Measurements from ENCODE around the gene GKN2.
"Not testable (repeated sequence)": the region's sequence is repeated elsewhere in the genome, so short reads cannot be mapped to it uniquely, and the experiment has no call there.

Gene GKN2

DNA sequence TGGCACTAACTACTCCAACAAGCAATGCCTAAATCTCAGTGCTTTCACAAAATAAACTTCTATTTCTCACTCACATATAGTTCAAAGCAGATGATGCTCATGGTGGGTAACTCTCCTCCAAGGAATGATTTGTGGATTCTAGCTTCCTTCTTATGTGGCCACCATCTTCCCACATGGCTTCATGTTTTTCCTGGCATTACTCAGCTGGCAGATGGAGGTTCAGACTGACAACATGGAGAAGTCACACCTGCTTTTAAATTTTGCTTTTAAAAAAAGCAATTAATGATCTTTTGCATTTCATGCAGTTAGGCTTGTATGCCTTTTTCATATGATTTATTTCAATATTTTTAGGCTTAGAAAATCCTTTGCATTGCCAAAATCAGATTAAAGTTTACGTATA is 6.3 kb upstream of the GKN2 start:
- DNase-seq (ENCODE audit: low read depth): no peak

DNA sequence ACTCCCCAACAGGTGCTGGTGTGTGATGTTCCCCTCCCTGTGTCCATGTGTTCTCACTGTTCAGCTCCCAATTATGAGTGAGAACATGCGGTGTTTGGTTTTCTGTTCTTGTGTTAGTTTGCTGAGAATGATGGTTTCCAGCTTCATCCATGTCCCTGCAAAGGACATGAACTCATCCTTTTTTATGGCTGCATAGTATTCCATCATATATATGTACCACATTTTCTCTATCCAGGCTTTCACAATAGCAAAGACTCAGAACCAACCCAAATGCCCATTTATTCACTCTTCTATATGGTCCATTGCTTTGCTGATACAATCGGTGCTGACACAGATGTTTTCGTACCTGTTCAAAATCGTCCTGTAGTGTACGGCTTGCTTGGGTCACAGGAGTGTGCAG is 2.7 kb upstream of the GKN2 start:
- DNase-seq (ENCODE audit: low read depth): not testable (repeated sequence)

DNA sequence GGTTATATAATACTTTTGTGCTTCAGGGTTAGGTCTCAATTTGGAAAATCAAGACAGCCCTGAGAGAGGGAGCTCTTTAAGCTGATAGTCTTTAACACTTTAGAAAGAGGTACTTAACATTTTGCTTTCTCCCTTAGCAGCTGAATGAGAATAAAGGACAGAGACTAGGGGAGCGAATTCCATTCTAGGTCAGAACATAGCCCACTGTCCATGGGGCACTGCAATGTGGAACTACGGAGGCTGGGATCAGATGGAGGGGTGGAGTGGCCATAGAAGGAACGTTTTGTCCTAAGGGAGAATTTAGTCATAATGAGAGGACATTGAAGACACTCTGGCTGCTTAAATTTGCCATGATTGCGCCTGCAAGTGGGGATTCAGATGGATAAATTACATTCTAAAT is 794 bp downstream of the GKN2 start:
- no peak for DNase-seq (ENCODE audit: low read depth)

GRCh38 chr2:68948710-68949109 is 4.0 kb downstream of the GKN2 start:
- DNase-seq (ENCODE audit: low read depth): no peak

DNA sequence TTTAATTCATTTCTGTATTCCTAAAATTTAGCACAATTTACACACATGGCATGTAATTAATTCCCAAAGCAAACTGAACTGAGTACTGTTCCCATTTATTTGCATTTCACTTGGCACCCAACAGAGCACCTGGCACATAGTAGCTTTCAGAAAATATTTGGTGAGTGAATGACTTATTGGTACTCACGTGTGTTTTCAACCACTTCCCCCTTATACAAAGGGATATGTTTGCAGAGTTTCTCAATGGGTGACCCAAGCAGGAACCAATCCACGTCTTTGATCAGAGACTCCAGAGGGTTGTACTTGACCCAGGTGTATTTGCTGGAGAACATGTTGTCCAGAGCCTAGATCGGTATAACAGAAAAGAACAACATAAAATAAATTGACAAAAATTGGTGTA is 6.6 kb downstream of the GKN2 start:
- DNase-seq (ENCODE audit: low read depth): no peak

GRCh38 chr2:68943581-68944568 is 8.8 kb downstream of the GKN2 start:
- DNase-seq (ENCODE audit: low read depth): peak; percentile 46

DNA sequence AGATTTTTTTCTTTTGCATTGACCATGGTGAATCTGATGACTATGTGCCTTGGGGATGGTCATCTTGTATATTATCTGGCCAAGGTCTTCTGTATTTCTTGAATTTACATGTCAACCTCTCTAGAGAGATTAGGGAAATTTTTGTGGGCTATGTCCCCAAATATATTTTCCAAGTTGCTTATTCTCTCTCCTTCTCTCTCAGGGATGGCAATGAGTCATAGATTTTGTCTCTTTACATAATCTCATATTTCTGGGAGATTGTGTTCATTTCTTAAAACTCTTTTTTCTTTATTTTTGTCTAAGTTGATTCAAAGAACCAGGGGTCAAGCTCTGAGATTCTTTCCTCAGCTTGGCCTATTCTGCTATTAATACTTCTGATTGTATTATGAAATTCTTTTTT is 9.9 kb downstream of the GKN2 start:
- DNase-seq (ENCODE audit: low read depth): no peak

DNA sequence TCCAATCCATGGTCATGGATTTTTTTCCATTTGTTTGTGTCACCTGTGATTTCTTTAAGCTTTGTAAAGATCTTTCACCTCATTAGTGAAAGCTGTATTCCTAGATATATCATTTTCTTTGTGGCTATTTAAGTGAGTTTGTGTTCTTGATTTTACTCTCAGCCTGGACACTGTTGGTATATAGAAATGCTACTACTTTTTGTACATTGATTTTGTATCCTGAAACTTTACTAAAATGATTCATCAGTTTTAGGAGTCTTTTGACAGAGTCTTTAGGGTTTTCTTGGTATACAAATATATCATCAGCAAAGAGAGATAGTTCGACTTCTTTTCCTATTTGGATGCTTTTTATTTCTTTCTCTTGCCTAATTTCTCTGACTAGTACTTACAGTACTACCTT is 12.3 kb downstream of the GKN2 start:
- DNase-seq (ENCODE audit: low read depth): no peak

- DNase-seq (ENCODE audit: low read depth): no peak
Measured at GRCh38 chr2:68939962-68940361, 12.7 kb downstream of the GKN2 start.

DNA sequence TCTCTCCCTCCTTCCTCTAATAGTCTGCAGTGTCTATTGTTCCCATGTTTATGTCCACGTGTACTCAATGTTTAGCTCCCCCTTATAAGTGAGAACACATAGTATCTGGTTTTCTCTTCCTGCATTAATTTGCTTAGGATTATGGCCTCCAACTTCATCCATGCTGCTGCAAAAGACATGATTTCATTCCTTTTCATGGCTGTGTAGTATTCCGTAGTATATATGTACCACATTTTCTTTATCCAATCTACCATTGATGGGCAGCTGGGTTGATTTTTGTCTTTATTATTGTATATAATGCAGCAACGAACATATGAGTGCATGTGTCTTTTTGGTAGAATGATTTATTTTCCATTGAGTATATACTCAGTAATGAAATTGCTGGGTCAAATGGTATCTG is 13.8 kb downstream of the GKN2 start:
- DNase-seq (ENCODE audit: low read depth): no peak

DNA sequence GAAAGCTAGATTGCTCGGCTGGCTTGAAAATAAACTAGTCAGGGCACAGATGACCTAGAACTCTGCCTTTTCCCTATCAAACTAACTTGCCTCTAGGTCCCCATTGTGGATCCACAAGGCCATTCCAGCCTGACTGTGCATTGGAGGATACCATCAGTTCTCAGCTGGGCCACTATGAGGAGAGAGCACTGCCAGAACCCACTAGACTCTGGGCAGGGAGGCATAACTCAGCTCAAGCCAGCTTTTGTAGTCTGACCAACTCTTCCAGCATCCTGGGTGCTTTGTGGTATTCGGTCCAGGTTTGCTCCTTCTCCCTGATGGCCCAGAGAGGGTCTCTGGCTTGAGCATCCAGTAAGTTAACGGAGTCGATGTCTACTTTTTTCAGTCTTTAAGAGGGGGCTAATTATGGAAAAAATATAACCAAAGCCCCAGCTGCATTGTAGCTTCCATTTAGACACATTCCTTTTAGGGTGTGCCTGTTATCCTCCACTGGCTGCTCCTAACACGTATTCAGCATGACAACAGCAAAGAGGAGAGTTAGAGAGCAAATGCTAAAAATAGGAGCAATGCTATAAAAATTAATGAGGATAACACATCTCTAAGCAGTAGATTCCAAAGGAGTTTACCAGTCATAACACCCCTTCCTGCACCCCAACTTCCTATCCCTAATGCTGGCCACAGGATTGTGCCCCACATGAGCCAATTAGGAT is 15.2 kb downstream of the GKN2 start:
- DNase-seq (ENCODE audit: low read depth): no peak

DNA sequence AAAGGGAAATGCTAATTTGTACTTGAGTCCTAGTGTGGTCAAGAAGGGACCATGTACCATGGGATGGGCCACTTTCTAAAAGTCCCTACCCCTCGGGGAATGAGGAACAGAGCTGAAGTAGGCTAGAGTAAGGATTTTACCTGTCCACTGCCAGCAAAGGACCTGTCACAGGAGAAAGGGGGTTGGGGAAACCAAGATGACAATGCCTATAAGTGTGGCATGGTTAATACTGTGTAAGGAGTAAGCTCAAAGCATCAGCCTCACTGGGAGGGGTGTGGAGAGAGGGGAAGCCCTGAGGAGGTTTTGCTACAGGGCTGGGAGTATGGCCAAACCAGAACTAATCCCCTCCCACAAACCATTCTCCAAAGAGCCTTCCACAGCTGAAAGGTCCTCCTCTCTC is 15.8 kb downstream of the GKN2 start:
- DNase-seq (ENCODE audit: low read depth): no peak

DNA sequence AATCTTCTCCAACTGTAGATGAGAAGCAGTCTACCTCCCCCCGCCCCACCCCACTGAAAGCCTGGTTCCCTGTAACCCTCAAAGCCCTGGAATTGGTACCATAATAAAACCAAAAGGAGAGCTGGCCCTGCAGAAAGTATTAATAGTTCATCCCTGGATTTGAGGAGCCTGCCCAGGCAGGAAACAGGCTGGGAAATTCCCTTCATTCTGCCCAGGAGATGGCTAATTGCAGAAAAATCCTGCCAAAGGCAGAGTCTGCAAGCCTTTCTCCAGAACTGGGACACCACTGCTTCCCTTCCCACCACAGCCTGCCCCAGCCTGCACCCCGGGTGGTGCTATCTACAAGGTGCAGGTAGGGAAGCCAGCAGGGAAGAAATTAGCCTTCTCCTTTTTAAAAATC is 16.3 kb downstream of the GKN2 start:
- DNase-seq (ENCODE audit: low read depth): no peak

GRCh38 chr2:68935471-68935870 is 17.2 kb downstream of the GKN2 start:
- no peak for DNase-seq (ENCODE audit: low read depth)

GRCh38 chr2:68934021-68934420 is 18.7 kb downstream of the GKN2 start:
- no peak for DNase-seq (ENCODE audit: low read depth)

- no peak for DNase-seq (ENCODE audit: low read depth)
Measured at GRCh38 chr2:68932402-68932801, 20.3 kb downstream of the GKN2 start.

GRCh38 chr2:68931799-68932198 is 20.9 kb downstream of the GKN2 start:
- DNase-seq (ENCODE audit: low read depth): no peak

DNA sequence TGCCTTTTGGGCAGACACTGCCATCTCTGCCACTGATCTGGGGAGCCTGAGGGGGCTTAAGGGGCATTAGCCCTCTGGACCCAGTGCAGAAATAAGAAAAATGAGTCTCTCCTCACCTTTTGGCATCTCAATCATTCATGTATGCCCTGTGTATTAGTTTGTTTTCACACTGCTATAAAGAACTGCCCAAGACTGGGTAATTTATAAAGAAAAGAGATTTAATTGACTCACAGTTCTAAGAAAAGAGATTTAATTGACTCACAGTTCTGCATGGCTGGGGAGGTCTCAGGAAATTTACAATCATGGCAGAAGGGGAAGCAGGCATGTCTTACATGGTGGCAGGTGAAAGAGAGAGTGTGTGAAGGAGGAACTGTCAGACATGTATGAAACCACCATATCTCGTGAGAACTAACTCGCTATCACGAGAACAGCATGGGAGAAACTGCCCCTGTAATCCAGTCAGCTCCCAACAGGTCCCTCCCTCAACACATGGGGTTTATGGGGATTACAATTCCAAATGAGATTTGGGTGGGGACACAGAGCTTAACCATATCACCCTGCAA is 21.5 kb downstream of the GKN2 start:
- DNase-seq (ENCODE audit: low read depth): no peak

- DNase-seq (ENCODE audit: low read depth): no peak
Measured at GRCh38 chr2:68926796-68927195, 25.9 kb downstream of the GKN2 start.

- DNase-seq (ENCODE audit: low read depth): no peak
Measured at GRCh38 chr2:68925295-68925896, 27.3 kb downstream of the GKN2 start.

- no peak for DNase-seq (ENCODE audit: low read depth)
Measured at GRCh38 chr2:68921646-68922045, 31.0 kb downstream of the GKN2 start.

DNA sequence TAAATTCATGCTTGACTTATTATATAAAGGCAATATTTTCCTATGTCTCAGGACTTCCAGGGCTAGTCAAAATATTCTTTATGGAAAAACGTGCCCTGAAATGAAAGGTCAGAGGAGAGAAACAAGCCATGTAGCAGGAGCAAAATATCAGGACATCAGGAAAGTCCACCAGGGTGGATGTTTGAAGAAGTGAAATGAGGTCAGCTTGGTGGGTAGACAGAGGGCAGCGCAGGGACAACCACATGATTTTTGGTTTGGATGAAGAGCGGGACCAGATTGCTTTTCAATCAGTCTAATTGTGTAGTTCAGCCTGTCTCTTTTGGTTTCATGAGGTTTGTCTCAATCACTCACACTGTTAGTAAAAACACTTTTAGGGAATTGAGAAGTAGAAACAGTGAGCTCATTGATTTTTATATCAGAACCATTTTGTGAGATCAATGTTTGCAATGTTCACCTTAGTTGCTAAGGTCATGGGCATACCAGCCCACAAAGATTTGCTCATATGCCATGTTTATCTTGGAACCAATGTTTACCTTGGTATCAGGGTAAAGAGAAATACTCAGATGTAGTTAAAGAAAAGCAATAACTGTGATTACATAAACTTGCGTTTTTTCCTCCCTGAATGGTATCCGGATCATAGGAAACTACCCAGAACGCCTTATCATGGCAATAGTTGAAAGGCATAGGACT is 32.1 kb downstream of the GKN2 start:
- DNase-seq (ENCODE audit: low read depth): no peak
